GM12865 (cell line): Measurements from ENCODE around the gene STK11.

Experiments used
- DNase-seq: peaks from one replicate; pipeline ENCODE4 v3.0.0; 2010; ENCODE audit warnings: low read depth
- H3K4me3 ChIP-seq: 2 replicates; pipeline ENCODE4 v1.5.1; 2011; ENCODE audit warnings: mild to moderate bottlenecking, low read depth, low read length, control low read depth
- TF ChIP-seq, protein P1 (sequence below): IDR thresholded peaks from 2 replicates; pipeline ENCODE4 v1.5.1; 2011; ENCODE audit warnings: low read length, control low read depth, low read depth, inconsistent platforms; ENCODE audit not compliant: insufficient read depth; ENCODE audit errors: missing control alignments

The STK11 gene

GRCh38 chr19:1248786-1249297 lies 43.3 kb downstream of the STK11 start:
- TF ChIP-seq, protein P1, sequence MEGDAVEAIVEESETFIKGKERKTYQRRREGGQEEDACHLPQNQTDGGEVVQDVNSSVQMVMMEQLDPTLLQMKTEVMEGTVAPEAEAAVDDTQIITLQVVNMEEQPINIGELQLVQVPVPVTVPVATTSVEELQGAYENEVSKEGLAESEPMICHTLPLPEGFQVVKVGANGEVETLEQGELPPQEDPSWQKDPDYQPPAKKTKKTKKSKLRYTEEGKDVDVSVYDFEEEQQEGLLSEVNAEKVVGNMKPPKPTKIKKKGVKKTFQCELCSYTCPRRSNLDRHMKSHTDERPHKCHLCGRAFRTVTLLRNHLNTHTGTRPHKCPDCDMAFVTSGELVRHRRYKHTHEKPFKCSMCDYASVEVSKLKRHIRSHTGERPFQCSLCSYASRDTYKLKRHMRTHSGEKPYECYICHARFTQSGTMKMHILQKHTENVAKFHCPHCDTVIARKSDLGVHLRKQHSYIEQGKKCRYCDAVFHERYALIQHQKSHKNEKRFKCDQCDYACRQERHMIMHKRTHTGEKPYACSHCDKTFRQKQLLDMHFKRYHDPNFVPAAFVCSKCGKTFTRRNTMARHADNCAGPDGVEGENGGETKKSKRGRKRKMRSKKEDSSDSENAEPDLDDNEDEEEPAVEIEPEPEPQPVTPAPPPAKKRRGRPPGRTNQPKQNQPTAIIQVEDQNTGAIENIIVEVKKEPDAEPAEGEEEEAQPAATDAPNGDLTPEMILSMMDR = peak; percentile 82
- DNase-seq = peak; percentile 86
- H3K4me3 ChIP-seq = peak overlapping the region; percentile 77

DNA sequence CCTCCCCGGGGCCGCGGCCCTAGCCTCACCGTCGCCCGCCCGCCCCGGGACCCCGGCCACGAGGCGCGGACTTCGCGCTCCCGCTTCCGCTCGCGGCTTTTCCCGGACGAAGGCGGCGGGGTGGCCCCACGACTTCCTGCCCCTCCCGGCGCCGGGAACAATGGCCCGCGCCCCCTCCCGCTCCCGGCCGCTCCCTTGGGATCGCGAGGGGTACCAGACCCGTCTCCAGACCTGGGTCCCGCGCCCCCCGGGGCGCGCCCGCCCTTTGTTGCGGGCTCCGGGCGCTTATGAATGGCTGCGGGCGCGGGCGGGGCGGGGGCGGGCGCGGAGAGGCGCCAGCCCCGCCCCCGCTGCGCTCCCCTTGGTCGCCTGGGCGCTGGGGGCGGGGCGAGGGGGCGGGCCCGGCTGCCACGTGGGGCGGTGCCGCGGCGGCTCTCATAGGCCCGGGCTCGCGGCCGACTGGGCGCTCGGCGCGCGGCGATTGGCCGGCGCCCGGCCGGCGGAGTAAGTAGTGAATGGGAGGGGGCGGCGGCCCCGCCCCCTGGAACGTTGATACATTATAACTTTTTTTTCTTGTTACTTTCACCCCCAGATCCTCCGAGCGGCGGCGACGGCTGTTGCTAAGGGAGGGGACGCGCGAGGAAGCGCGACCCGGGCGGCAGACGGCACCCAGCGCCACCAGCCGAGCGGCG lies 43.9 kb downstream of the STK11 start:
- peak; percentile 96 for DNase-seq
- TF ChIP-seq, protein P1 = no peak
- peak overlapping the region; percentile 68 for H3K4me3 ChIP-seq

DNA sequence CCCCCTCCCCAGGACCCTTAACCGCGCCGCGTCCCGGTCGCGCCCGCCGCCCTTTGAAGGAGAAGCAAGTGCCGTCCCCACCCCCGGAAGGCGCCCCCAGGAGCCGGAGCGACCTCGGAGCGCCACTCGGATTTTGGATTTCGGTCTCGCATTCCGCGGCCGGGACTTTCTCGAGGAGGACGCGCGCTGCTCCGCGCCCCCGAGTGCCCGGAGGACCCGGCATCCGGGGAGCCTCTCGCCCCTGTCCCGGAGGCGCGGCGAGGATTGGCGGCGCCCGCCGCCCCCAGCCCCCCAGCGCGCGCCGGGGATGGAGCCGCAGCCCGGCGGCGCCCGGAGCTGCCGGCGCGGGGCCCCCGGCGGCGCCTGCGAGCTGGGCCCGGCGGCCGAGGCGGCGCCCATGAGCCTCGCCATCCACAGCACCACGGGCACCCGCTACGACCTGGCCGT lies 44.4 kb downstream of the STK11 start:
- DNase-seq = no peak
- TF ChIP-seq, protein P1 = no peak
- peak overlapping the region; percentile 61 for H3K4me3 ChIP-seq

- H3K4me3 ChIP-seq = peak overlapping the region; percentile 61
- peak; percentile 78 for DNase-seq
- TF ChIP-seq, protein P1 = no peak
Observed at GRCh38 chr19:1250437-1251260, 45.1 kb downstream of the STK11 start.

DNA sequence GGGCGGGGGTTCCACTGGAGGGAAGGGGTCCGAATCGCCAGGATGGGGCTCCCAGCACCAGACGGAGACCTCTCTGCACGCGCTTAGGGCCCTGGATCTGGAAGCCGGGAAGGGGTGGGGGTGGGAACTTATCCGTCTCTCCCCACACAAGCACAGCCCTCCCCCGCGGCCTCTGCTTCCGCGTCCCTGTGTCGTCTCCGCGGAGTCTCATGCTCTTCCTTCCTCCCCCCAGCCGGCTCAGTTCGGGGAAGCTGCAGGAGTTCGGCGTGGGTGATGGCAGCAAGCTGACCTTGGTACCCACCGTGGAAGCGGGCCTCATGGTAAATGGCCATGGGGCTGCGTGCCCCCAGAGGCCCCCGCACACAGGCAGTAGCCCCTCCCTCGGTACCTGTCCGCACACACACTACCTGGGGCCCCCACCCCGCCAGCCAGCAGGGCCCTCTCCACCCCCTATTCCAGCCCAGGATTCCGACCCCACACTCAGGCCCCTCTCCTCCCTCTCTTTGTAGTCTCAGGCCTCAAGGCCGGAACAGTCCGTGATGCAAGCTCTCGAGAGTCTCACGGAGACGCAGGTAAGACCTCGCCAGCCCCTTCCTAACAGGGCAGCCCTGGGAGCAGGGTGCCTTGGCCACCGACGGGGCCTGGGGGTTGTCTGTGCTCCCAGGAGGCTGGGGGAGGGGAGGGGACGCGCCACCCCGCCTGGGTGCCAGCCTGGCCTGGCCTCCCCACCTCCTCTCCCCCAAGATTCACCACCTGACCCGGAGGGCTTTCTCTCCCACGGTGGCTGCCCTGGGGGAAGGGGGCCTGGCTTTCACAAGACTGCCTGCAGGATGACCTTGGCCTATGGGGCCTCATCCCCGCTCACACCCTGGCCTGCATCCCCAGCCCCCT lies 46.0 kb downstream of the STK11 start:
- peak overlapping the region; percentile 61 for H3K4me3 ChIP-seq
- TF ChIP-seq, protein P1 = no peak
- DNase-seq = peak; percentile 78

- peak; percentile 78 for DNase-seq
- H3K4me3 ChIP-seq = peak overlapping the region; percentile 61
- TF ChIP-seq, protein P1 = no peak
Observed at GRCh38 chr19:1252221-1252820, 46.7 kb downstream of the STK11 start.
